ENCODE results near the gene REXO5. TPM values are rescaled to one million over a fixed set of nuclear protein-coding genes. Genes with fewer than 3 reads are reported as not detected.

The REXO5 gene, protein sequence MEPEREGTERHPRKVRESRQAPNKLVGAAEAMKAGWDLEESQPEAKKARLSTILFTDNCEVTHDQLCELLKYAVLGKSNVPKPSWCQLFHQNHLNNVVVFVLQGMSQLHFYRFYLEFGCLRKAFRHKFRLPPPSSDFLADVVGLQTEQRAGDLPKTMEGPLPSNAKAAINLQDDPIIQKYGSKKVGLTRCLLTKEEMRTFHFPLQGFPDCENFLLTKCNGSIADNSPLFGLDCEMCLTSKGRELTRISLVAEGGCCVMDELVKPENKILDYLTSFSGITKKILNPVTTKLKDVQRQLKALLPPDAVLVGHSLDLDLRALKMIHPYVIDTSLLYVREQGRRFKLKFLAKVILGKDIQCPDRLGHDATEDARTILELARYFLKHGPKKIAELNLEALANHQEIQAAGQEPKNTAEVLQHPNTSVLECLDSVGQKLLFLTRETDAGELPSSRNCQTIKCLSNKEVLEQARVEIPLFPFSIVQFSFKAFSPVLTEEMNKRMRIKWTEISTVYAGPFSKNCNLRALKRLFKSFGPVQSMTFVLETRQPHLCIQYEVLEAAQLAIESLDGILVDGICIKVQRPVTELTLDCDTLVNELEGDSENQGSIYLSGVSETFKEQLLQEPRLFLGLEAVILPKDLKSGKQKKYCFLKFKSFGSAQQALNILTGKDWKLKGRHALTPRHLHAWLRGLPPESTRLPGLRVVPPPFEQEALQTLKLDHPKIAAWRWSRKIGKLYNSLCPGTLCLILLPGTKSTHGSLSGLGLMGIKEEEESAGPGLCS
- 6.8 and 14.4 TPM in 2 replicates for total RNA-seq

DNA sequence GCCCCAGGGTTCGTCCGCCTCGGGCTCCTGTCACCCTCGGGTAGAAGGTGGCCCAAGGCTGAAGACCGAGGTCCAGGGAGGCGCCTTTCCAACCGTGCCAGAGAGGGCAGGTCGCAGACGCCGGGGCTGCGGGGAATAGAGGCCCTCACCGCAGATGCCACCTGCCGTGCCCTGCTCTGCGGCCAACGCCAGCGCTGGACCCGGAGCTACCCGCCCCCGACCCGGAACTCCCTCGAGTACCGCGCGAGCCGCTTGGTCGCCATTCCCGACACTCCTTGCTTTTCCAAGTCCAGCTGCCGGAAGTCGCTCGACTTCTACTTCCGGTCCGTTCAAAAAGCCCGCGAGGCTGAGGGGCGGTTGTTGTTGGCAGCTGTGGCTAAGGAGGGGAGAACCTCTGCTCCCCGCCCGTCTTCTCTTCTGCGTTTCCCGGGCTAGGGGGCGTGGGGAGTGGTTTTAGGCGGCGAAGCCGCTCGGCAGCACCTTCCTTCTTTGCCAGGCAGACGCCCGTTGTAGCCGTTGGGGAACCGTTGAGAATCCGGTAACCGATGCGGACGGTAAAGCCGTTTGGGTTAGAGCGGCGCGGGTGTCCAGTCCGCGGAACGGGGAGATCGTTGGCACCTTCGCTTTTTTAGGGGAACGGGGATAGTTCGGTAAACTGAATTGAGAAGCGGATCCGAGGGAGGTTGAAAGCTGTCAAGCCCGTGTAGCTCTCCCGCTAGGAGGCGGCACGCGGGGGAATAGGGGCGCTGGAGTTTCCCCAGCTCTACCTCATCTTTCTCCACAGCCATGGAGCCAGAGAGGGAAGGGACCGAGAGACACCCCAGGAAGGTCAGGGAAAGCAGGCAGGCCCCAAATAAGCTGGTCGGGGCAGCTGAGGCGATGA lies at the start of gene REXO5, which contains the start of gene ERI2:
Gene REXO5, plus strand, starts transcription at position 360 of the 883 bp plus-strand sequence. Its CDS starts 427 bp downstream, at position 787.
Gene ERI2, minus strand, starts transcription at position 305 of the 883 bp plus-strand sequence. Its CDS starts 42 bp downstream, at position 263.

DNA sequence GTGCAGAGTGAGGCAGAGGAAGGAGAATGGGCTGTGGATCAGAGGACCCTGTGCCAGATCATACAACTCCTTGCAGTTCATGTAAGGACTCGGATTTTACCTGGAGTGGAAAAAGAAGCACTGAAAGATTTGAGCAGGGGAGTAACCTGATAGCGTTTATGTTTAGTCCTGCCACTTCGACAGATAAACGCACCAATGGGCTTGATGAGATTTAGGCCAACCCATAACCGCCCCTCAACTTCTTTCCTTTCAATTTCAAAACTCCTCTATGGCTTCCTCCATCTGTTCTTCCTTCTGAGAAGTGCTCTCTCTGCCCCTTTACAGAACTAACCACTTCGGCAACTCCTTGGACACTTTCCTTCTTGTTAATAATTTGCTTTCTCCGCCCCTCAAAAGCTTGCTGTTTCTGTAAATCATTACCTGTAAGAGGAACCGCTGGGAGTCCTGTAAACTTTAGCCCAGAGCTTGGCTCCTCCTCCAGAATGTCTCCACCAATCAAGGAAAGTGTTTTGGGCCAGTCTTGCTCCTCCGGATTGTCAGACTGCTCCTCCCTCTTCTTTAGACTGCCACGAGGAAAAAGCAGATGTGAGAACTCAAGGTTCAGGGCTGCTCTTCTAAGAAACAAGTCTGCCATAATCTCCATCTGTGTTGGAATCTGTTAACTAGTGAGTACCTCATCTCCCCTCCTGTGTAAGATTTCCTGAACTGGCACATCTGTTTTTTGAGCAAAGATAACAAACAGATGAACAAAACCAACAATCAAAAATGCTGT lies 42.7 kb upstream of the REXO5 start, which contains the start of gene ACSM3:
Gene ACSM3, plus strand, starts transcription at position 554 of the 772 bp plus-strand sequence. CDS start 6,021 bp downstream, outside the sequence.

Other genes starting within 250 kb of the REXO5 start
- not detected in 2 replicates for gene ACSM2B, start 230.2 kb upstream of the REXO5 start, total RNA-seq
- gene ACSM1, start 108.8 kb upstream of the REXO5 start, total RNA-seq = under 0.01 TPM in 1 of 2 replicates, not detected in the other
- 77.8 and 105 TPM in 2 replicates for gene THUMPD1, start 64.7 kb upstream of the REXO5 start, total RNA-seq
- gene ACSM3, start 42.5 kb upstream of the REXO5 start, total RNA-seq = 0.29 and 1.7 TPM in 2 replicates
- 25.3 and 41.7 TPM in 2 replicates for gene ERI2, start 55 bp upstream of the REXO5 start, total RNA-seq
- gene DCUN1D3, start 93.8 kb downstream of the REXO5 start, total RNA-seq = 27.8 and 35.2 TPM in 2 replicates
- 70.4 and 101 TPM in 2 replicates for gene LYRM1, start 94.2 kb downstream of the REXO5 start, total RNA-seq

All from smooth muscle cell of trachea (primary cell).